HG02970 (cell line): ENCODE results near the gene FAM32A.

Source experiments
- ATAC-seq: cut with Tn5 transposase; IDR thresholded peaks from one replicate; pipeline ENCODE4 v1.9.1; 2021; ENCODE audit warnings: mild to moderate bottlenecking, moderate library complexity, moderate number of reproducible peaks; ENCODE audit not compliant: unreplicated experiment, low FRiP score

FAM32A gene

DNA sequence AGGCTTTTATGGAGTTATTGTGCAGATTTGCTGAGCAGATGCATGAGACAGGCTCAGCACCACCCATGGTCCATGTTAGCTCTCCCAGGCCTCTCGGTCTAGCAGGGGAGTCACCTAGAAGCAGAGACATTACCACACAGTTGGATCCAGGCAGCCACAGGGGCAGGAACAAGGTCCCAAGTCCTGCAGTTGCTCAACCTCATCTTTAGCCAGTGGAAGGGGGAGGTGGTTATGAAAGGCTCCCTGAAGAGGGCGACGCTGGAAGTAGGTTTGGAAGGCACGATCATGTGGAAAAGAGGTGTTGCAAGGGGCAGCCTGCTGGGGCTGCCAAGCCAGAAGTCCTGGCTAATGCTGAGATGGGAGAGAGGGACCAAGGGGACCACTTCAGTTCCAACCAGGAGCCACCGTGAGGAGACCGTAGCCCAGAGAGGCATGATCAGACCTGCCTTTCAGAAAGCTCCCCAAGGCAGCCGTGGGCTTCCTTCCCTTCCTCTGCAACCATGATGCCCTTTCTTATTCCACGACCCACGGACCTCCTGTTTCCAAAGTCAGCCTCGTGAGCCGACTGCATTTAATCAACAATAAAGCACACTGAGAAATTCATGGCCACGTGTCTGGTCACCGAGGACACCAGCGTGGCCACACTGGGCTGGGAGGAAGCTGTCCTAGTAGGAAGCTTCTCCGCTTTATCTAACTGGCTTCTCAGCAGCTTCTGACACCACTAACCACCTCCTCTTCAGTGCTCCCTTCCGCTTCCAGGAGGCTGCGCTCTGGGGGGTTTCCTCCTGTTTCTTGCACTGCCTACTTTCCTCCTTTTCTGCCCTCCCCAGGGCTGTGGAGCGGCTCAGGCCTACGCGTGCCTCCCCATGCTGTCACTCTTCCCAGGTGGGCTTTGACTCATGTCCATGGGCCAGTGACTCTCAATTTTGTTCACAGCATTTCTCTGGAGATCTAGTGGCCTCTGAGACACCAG is 15.1 kb downstream of the FAM32A start:
- no peak for ATAC-seq

DNA sequence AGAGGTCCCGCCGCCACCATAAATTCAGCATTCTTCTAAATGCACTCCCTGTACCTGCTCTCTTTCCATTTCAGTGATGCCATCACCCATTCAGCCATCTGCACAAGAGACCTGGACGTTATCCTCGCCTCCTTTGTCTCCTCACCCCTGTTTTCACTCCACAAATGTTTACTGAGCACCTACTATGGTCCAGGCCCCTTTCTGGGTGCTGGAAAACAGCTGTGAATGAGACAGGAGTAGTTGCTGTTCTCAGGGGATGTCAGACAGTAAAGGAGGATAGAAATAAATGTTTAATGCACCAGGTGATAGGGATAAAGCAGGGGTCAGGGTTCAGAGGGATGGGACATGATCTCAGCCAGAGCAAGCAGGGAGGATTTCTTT is 15.8 kb downstream of the FAM32A start:
- no peak for ATAC-seq

DNA sequence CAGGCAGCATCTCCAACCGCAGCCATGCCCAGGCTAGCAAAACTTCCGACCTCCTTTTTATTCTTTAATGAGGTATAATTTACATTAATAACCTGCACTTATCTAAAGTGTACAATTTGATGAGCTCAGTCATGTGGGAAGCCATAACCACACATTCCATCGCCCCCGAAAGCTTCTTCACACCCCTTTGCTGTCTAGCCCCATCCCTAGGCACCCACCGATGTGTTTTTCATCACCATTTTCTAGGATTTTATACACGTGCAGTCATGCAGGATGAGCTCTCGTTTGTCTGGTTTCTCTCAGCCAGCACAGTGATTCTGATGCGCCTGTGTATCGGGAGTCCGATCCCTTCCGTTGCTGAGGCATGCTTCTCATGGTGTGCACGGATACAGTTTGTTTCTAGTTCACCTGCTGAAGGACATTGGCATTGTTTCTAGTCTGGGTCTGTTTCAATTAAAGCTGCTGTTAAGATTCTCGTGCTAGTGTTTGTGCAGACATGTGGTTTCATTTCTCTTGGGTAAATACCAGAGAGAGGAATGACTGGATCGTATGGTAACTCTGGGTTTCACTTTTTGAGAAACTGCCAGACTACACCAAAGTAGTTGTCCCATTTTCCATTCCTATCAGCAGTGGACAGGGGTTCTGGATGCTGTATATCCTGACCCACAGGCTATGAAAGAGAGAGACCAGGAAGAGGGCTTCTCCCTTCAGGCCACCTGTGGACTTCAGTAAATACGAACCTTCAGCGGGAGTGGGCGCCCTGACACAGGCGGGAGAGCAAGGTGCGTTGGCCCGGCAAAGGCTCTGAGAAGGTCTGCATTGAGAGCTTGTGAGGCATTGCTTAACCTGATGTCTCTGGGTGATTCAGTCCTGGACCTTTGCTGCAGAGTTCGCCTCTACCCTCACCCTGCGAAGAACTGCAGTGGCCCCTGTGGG is 17.4 kb downstream of the FAM32A start:
- ATAC-seq: no peak

DNA sequence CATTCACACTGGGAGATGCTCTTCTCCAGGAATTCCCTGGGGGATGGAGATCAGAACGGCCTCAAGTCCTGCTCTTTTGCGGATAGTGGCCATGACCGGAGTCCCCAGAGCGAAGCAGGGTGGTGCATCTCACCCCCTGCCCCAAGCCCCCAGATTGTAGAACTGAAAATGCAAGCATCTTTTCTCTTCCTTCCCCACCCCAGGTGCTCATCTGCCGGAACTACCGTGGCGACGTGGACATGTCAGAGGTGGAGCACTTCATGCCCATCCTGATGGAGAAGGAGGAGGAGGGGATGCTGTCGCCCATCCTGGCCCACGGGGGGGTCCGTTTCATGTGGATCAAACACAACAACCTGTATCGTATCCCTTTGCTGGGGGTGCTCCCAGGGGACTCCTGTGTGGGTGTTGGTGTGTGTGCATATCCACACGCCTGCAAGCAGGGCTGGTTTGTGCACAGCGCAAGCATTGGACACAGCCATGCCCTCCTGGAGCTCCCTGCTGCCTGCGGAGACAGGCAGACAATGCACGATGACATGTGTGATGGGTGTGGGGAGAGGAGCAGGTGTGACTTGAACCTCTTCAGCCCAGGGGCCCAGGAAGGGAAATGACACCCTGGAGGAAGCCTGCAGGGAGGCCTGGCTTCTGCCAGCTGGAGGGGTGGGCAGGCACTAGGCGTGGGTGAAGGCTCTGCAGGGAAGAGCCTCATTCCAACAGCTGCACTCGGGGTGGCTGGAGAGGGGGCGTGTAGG is 18.2 kb downstream of the FAM32A start:
- no peak for ATAC-seq

DNA sequence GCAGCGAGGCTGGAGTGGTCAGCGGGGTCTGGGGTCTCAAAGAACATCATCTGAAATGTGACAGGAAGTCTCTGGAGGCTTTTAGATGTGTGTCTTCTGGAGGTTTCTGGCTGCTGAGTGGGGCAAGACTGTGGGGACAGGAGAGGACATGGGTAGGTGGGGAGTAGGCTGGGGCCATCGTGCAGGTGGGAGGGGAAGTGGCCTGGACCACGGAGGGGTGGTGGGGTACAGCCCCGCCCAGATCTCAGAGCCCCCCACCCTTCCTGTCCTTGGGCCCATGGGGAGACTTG is 18.7 kb downstream of the FAM32A start:
- ATAC-seq: no peak

DNA sequence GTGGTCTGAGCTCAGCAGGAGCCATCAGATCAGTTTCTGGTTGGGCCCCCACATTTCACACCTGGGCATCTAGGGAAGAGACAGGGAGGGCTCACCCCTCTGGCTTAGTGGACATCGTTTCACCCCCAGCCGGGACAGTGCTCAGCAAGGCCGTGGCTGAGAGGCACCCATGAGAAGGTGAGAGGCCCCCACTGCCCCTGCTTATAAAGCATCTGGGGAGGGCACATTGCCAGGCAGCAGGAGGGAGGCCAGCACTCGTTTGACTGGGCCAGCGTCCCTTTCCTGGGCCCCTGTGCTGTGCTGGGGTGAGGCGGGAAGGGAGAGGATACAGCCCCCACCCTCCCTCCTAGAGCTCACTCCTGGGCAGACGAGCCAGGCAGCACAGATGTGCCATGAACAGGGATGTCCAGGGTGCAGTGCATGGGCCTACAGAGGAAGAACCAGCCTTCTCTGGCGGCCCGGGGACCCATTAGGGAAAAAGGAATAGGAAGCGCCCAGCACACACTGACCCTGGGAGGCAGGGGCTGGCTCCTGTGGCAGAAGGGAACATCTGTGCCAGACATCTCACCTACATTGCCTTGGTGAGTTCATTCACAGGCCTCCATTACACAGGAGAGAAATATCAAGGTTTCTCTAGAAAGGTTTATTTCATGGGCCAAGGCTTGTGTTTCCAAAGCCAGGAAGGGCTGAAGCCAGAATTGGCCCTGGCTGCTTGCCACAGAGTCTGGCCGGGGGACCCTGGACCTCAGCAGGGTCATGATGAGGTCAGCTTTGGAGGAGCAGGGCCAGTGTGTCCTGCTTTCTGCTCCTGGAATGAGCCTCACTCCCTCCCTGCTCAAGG is 20.2 kb downstream of the FAM32A start:
- ATAC-seq: no peak

DNA sequence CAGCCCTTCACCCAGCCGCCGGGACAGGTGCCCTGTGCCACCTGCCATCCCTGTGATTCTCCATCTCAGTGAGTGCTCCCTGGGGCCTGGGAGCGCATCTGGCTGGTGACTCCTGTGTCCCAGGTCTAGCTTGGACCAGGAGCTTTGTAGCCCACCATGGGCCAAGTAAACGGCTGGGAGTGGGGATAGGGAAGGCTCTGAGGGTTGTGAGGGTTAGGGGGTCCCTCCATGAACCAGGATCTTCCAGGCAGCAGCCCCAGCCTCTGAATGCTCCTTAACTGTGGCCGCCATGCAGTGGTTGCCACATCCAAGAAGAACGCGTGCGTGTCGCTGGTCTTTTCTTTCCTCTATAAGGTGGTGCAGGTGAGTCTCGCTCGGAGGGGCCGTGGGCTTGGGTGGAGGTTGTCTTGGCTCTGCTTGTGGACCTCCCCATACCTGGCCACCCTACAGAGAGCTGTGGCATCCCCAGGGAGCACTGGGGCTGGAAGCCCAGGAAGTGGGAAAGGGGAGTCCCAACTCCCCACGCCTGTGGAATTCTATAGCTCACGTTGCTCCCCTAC is 20.9 kb downstream of the FAM32A start:
- ATAC-seq: no peak

DNA sequence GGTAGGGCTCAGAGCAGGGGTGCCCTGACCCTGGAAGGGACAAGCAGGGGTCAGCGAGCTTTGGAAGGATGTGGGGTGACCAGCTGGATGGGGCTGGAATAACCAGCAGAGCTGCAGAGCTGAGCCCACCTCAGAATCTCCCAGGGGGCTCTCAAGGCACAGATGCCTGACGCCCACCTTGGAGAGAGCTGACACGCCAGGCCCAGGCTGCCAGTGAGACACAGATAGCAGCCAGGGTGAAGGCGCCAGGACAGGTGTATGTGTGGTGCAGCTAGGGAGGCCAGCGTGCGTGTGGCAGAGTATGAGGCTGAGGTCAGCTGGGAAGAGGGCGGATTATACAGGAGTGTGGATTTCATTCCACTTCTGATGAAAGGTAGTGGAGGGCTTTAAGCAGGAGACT is 21.4 kb downstream of the FAM32A start:
- ATAC-seq: no peak

DNA sequence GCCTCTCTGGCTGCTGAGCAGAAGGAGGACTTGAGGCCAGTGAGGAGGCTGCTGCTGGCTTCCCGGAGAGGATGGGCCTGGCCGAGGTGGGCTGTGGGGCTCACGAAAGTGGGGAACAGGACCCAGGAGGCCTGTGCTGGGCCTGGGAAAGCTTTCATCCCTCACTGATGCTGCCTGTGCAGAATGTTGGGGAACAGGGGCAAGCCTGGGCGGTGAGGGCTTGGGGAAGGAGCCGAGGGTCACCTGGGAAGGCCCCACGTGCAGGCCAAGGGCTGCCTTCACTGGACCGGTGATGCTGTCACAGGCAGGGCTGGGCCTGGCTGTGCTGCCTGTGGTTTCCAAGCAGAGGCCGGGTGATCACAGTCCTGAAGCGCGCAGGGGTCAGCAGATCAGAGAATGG is 21.9 kb downstream of the FAM32A start:
- ATAC-seq: no peak

DNA sequence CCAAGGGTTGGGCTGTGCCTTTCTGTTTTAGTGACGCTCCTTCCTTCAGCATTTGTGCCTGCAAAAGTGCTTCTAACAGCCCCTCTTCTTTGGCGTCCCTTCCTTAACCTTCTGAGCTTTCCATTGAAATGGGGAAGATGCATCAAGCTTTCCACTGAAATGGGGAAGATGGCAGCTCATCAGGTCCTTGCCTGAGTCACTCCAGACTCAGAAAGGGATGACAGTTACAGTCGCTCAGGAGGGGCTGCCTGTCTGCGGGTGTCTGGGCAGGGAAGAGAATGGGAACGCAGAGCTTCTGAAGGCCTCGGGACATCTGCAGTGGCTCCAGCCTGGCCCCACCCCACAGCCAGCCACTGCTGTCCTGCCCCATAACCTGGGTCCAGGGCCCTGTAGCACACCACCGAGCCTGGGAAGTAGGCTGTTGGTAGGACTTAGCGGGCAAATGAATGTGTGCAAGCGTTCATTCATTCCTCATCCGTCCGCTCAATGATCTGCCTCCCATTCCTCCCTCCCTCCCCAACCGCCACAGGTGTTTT is 22.3 kb downstream of the FAM32A start:
- ATAC-seq: no peak

DNA sequence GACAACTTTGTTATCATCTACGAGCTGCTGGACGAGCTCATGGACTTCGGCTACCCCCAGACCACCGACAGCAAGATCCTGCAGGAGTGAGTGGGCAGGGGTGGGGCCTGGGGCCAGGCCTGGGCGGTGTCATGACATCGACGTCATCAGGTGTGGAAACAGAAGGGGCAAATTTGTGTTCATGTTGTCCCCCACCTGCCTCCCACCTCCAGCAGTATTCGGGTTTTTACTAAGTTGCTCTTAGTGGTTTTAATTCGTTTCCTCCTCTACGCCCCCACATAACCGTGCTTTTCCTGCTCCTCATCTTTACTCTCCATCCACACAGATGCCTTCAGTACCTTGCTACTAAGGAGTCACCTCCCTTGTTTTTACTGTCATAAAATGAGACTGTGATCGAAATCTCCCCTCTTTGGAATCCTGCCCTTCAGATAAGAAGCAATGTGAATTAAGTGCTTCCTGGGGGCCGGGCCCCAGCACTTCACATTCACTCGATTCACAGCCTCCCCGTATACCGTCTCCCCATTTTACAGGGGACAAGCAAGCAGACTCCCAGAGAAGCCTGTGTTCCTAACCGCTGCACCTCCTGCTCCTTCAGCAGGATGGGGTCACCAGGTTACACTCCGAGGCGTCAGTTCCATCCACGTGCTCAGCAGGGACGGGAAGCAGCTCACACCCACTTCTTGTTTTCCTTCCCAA is 23.0 kb downstream of the FAM32A start:
- ATAC-seq: no peak

DNA sequence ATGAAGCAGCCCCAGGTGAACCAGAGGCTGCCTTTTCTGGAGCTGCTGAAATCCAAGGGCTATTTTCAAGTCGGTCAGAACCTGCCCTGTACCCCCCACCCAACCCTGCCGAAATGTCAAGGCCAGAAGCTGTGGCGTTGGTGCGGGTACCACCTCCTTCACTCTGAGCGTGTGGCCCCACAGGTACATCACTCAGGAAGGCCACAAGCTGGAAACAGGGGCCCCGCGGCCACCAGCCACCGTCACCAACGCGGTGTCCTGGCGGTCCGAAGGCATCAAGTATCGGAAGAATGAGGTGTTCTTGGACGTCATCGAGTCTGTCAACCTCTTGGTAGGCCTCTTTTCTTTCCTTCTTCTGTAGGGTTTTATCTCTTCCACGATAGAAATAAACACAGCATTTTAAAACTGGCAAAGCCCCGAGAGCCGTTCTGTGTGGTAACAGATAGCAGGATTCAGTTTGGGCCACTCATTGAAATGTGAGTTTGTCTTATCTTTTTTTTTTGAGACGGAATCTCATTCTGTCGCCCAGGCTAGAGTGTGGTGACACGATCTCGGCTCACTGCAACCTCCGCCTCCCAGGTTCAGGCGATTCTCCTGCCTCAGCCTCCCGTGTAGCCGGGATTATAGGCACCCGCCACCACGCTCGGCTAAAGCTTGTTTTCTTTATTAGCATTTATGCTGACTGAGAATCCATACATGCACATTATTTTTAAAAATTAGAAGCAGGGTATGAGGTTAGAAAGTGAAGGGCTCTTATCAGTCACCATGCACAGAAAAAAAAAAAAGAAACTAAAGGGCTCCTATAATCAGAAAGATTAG is 23.8 kb downstream of the FAM32A start:
- ATAC-seq: no peak

DNA sequence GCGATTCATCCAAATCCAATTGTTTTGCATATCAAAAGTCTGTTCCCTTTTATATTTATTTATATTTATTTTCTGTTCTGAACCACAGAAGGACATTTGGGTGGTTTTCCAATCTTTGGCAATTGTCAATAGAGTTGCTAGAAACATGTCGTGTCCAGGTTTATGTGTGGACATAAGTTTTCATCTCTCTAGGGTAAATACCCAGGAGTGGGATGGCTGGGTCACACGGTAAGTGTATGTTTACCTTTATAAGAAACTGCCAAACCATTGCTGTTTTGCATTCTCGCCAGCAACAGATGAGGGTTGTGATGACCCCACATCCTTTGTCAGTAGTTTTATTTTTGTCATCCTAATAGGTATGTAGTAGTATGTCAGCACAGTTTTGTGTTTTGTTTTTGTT is 25.0 kb downstream of the FAM32A start:
- ATAC-seq: no peak

DNA sequence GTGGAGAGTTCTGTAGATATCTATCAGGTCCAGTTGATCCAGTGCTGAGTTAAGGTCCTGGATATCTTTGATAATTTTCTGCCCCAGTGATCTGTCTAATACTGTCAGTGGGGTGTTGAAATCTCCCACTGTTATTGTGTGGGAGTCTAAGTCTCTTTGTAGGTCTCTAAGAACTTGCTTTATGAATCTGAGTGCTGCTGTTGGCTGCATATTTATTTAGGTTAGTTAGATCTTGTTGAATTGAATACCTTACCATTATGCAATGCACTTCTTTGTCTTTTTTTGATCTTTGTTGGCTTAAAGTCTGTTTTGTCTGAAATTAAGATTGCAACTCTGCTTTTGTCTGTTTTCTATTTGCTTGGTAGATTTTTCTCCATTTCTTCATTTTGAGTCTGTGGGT is 27.9 kb downstream of the FAM32A start:
- ATAC-seq: no peak

DNA sequence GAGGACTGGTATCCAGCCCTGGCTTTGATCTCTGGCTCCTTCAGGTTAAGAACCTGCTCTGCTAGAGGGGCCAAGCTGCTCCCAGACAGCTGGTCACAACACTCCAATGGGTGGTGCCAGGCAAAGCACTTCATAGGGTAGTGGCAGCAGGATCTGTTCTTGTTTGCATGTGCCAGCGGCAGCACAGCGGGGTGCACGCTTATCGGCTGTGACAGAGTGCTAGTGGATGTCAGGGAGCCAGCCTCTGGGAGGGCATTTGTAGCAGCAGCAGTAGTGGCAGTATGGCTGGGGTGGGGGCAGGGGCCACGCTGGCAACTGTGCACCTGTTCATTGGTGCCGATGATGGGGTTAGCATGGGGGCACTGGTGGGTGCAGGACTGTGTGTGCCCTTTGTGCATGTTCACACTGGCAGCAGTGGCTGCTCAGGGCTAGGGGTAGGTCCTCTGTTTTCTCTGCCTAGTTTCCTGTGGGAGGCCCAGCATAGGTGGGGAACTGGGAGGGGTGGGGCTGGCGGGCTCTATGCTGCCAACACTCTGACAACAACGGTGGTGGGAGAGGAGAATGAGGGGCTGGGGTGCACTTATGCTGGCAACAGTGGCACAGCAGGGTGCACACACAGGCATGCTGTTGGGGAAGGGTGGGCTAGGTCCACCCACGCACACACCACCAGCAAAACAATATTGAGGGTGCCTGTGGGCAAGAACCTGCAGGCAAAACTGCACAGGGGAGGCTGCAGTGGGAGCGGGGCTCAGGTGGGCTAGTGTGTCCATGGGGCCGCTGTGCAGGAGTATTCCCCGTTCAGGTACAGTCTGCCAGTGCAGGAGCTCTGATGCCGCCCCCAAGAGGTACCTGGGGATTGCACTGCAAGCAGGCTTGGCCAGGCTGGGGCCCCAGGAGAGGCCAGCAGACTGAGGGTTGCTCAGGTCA is 31.8 kb downstream of the FAM32A start:
- ATAC-seq: no peak

DNA sequence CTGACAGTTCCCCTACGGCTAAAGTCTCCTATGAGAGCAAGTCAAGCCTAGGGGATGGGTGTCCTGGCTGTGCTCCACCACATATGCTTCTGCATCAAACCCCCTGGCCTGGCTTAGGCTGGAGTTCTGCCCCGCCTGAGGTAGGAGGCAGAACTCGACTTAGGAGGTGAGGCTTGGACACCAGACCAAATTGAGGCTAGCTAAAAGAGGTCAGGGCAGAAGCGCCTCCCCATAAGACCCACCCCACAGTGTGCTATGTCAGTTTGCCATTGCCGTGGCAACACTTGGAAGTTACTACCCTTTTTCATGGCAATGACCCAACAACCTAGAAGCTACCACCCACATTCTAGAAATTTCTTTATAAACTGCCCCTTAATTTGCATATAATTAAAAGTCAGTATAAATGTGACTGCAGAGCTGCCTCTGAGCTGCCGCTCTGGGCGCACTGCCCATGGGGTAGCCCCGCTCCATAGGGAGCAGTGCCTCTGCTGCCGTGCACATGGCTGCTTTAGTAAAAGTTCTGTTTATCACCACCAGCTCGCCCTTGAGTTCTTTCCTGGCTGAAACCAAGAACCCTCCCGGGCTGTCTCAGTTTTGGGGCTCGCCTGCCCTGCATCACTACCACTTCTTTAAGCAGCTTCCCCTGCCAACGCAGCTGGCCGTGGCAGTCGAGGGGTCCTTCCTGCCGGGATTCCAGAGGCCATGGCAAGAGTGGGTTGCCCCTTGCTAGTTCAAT is 32.7 kb downstream of the FAM32A start:
- ATAC-seq: no peak
